Effector memory CD8-positive, alpha-beta T cell (primary cell): ENCODE data around the gene ST7.
A peak's percentile ranks its signal among the peaks of the same experiment; 100 is the strongest.

Experiments used
- ATAC-seq: fragments of 150-1000 bp; cut with Tn5 transposase; replicated peaks from 2 replicates; pipeline ENCODE4 v1.10.0; 2021; ENCODE audit warnings: mild to moderate bottlenecking, moderate library complexity
- DNase-seq, 3 experiments: peaks; one replicate each; pipeline ENCODE4 v3.0.0; 2021
- H3K27ac Mint-ChIP-seq, 2 donors: one replicate each; pipeline ENCODE4 v1.8.0; 2022; ENCODE audit warnings: mild to moderate bottlenecking in 2 of 2, mixed read lengths in 2 of 2, moderate library complexity in 2 of 2
- H3K27me3 Mint-ChIP-seq, 2 donors: one replicate each; pipeline ENCODE4 v1.8.0; 2022; ENCODE audit warnings: mixed read lengths in 2 of 2
- H3K36me3 Mint-ChIP-seq: one replicate; pipeline ENCODE4 v1.8.0; 2022; ENCODE audit warnings: mild to moderate bottlenecking, moderate library complexity, mixed read lengths; ENCODE audit not compliant: insufficient read depth
- H3K4me1 Mint-ChIP-seq, 2 donors: one replicate each; pipeline ENCODE4 v1.8.0; 2022; ENCODE audit warnings: low read depth in 2 of 2, mixed read lengths in 2 of 2
- H3K4me3 Mint-ChIP-seq, 2 donors: one replicate each; pipeline ENCODE4 v1.8.0; 2022; ENCODE audit warnings: mild to moderate bottlenecking in 2 of 2, mixed read lengths in 2 of 2, moderate library complexity in 2 of 2
- H3K9me3 Mint-ChIP-seq, 2 donors: one replicate each; pipeline ENCODE4 v1.8.0; 2022; ENCODE audit warnings: mixed read lengths in 2 of 2

The ST7 gene

GRCh38 chr7:117085769-117086463 lies 132.6 kb downstream of the ST7 start:
- Mint-ChIP-seq H3K36me3 (no peaks in the 10 kb centered on the region), H3K27me3 (no peaks in the 10 kb centered on the region), H3K27ac (peak overlapping the region in 1 of 2 donors; percentile 39), H3K9me3 (no peaks in the 10 kb centered on the region), H3K4me1 (peaks cover 12 to 23% of the 10 kb centered on the region in 2 donors), H3K4me3 (no peak overlapping the region)
- DNase-seq (no peak), ATAC-seq (no peak)

GRCh38 chr7:117086788-117087187 lies 133.5 kb downstream of the ST7 start:
- Mint-ChIP-seq H3K4me1 (peaks cover 12 to 23% of the 10 kb centered on the region in 2 donors), H3K9me3 (no peaks in the 10 kb centered on the region), H3K27ac (no peak overlapping the region), H3K4me3 (no peak overlapping the region), H3K36me3 (no peaks in the 10 kb centered on the region), H3K27me3 (no peaks in the 10 kb centered on the region)
- no peak for ATAC-seq
- no peak for DNase-seq

DNA sequence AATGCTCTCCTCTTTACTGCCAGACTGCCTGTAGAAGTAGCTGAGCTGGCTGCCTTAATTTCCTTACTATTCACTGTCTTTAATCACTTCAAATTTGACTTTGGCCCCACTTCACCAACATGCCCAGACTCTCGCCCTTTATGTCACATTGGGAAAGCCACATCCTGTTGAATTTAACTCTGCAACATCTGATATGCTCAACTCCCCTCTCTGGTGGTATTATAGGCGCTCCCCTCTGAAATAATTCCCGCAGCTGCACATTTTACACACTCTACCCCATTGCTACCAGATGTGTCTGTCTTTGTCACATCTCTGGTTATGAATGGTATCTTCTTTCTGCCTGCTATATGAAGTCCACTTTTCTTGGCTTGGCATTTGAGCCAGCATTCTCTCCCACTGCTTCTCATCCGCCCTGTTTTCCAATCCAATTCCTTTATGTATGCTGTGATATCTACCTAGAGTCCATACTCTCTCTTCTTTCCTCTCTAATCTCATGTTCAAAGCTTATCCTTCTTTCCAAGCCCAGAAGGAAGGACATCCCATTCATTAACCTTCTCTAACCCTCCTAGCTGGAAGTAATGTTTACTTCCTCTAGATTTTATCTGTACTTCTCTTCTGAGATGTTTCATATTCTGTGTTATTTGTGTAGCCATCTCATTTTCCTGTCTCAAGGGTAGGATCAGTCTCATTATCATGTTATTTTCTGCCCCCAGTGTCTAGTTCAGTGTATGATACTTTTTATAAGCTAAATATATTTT lies 134.5 kb downstream of the ST7 start:
- Mint-ChIP-seq H3K27me3 (no peaks in the 10 kb centered on the region), H3K36me3 (no peaks in the 10 kb centered on the region), H3K9me3 (no peaks in the 10 kb centered on the region), H3K27ac (no peak overlapping the region), H3K4me3 (peak overlapping the region in 1 of 2 donors; percentile 32), H3K4me1 (peaks cover 15 to 23% of the 10 kb centered on the region in 2 donors)
- DNase-seq (no peak), ATAC-seq (peak; percentile 22)

- H3K27ac Mint-ChIP-seq: no peak overlapping the region
- H3K9me3 Mint-ChIP-seq: no peaks in the 10 kb centered on the region
- no peak overlapping the region for H3K4me3 Mint-ChIP-seq
- H3K27me3 Mint-ChIP-seq: no peaks in the 10 kb centered on the region
- ATAC-seq: no peak
- no peaks in the 10 kb centered on the region for H3K36me3 Mint-ChIP-seq
- peaks cover 15 to 22% of the 10 kb centered on the region in 2 donors for H3K4me1 Mint-ChIP-seq
- no peak for DNase-seq
Measured at GRCh38 chr7:117088623-117089194, 135.4 kb downstream of the ST7 start.

GRCh38 chr7:117090791-117091190 lies 137.5 kb downstream of the ST7 start:
- no peak for ATAC-seq
- Mint-ChIP-seq H3K4me1 (peaks cover 15 to 21% of the 10 kb centered on the region in 2 donors), H3K27me3 (no peaks in the 10 kb centered on the region), H3K27ac (no peak overlapping the region), H3K4me3 (no peak overlapping the region), H3K9me3 (no peaks in the 10 kb centered on the region), H3K36me3 (no peaks in the 10 kb centered on the region)
- DNase-seq: no peak

- peaks cover 13 to 19% of the 10 kb centered on the region in 2 donors for H3K4me1 Mint-ChIP-seq
- ATAC-seq (no peak), DNase-seq (no peak)
- no peak overlapping the region for H3K4me3 Mint-ChIP-seq
- no peaks in the 10 kb centered on the region for H3K36me3 Mint-ChIP-seq
- no peaks in the 10 kb centered on the region for H3K27me3 Mint-ChIP-seq
- H3K27ac Mint-ChIP-seq: no peak overlapping the region
- no peaks in the 10 kb centered on the region for H3K9me3 Mint-ChIP-seq
Measured at GRCh38 chr7:117091721-117092120, 138.4 kb downstream of the ST7 start.

GRCh38 chr7:117092785-117093184 lies 139.5 kb downstream of the ST7 start:
- Mint-ChIP-seq H3K27ac (no peak overlapping the region), H3K4me1 (peaks cover 6 to 10% of the 10 kb centered on the region in 2 donors), H3K27me3 (no peaks in the 10 kb centered on the region), H3K9me3 (no peaks in the 10 kb centered on the region), H3K4me3 (no peak overlapping the region), H3K36me3 (no peaks in the 10 kb centered on the region)
- DNase-seq (no peak), ATAC-seq (no peak)

GRCh38 chr7:117094457-117094856 lies 141.2 kb downstream of the ST7 start:
- ATAC-seq: no peak

DNA sequence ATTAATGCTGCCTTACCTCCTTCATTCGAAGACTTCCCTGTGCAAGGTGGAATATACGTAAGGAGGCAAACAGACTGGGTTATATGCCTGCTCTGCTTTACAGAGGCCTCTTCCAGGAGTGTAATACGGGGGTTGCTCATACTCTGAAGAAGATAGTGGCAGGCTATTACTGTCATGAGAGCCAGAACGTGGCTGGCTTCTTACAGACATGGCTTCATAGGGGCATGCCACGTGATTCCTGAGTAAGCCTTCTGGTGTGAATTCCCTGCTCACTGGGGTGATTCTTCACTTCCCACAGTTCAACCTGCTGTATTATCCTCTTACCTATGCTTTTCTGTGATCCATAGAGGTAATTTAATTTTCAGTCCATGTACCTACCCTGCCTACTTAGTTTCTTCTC lies 141.8 kb downstream of the ST7 start:
- ATAC-seq (no peak), DNase-seq (no peak)
- Mint-ChIP-seq H3K27ac (no peak overlapping the region), H3K4me3 (no peak overlapping the region), H3K36me3 (peaks cover 3% of the 10 kb centered on the region), H3K9me3 (no peaks in the 10 kb centered on the region), H3K27me3 (no peaks in the 10 kb centered on the region), H3K4me1 (peaks cover 5 to 6% of the 10 kb centered on the region in 2 donors)

More at GRCh38 chr7:117094457-117094856, 141.2 kb downstream of the ST7 start:
- Mint-ChIP-seq H3K4me3 (no peak overlapping the region), H3K9me3 (no peaks in the 10 kb centered on the region), H3K4me1 (peaks cover 5 to 6% of the 10 kb centered on the region in 2 donors), H3K27ac (no peak overlapping the region), H3K36me3 (peaks cover 3% of the 10 kb centered on the region), H3K27me3 (no peaks in the 10 kb centered on the region)
- no peak for DNase-seq

GRCh38 chr7:117096330-117096729 lies 143.0 kb downstream of the ST7 start:
- ATAC-seq (no peak), DNase-seq (no peak)
- Mint-ChIP-seq H3K27ac (no peak overlapping the region), H3K4me1 (peaks cover 5 to 6% of the 10 kb centered on the region in 2 donors), H3K4me3 (no peak overlapping the region), H3K36me3 (peaks cover 3% of the 10 kb centered on the region), H3K27me3 (no peaks in the 10 kb centered on the region), H3K9me3 (no peaks in the 10 kb centered on the region)

DNA sequence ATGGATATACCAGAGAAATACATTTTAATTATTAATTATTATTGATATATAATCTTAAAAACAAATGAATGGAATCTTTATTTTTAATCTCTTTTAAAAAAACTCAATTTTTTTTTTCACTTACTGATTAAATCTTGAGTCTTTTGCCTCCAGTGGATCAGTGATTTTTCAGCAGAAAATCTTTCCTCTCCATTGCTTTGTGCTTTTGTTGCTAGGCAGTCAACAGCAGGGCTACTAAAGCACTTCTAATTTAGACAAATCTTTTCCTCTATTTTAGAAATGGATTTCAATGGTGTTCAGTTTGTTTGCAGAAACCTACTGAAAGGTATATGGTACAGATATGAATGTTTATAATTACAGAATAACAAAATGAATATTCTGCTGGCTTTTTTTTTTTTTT lies 143.6 kb downstream of the ST7 start:
- no peak overlapping the region for H3K4me3 Mint-ChIP-seq
- H3K27ac Mint-ChIP-seq: no peak overlapping the region
- H3K9me3 Mint-ChIP-seq: no peaks in the 10 kb centered on the region
- H3K4me1 Mint-ChIP-seq: peaks cover 5 to 6% of the 10 kb centered on the region in 2 donors
- peaks cover 3% of the 10 kb centered on the region for H3K36me3 Mint-ChIP-seq
- no peak for ATAC-seq
- DNase-seq: no peak
- H3K27me3 Mint-ChIP-seq: no peaks in the 10 kb centered on the region

DNA sequence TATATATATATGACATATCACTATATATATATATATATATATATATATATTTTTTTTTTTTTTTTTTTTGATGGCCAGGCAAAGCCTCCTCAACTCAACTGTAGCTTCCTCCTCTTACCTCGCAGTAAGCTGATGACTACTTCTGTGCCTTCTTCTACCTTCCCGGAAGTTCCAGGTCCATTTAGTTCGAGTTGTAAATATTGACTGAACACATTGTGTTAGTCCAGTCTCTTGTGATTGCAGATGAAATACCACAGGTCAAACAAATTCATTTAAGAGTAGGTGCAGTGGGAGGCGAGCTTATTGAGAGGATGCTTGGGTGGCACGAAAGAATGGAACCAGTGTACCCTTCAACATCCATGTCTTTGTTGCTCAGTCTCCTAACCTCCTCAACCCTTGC lies 144.6 kb downstream of the ST7 start:
- Mint-ChIP-seq H3K4me3 (no peak overlapping the region), H3K27me3 (no peaks in the 10 kb centered on the region), H3K36me3 (peaks cover 3% of the 10 kb centered on the region), H3K27ac (no peak overlapping the region), H3K9me3 (no peaks in the 10 kb centered on the region), H3K4me1 (peaks cover 2 to 6% of the 10 kb centered on the region in 2 donors)
- ATAC-seq (no peak), DNase-seq (no peak)

- H3K27ac Mint-ChIP-seq: no peak overlapping the region
- H3K36me3 Mint-ChIP-seq: peaks cover 3% of the 10 kb centered on the region
- H3K4me3 Mint-ChIP-seq: no peak overlapping the region
- no peak for DNase-seq
- H3K4me1 Mint-ChIP-seq: peaks cover 2 to 6% of the 10 kb centered on the region in 2 donors
- no peak for ATAC-seq
- no peaks in the 10 kb centered on the region for H3K27me3 Mint-ChIP-seq
- H3K9me3 Mint-ChIP-seq: no peaks in the 10 kb centered on the region
Measured at GRCh38 chr7:117098457-117098856, 145.2 kb downstream of the ST7 start.

DNA sequence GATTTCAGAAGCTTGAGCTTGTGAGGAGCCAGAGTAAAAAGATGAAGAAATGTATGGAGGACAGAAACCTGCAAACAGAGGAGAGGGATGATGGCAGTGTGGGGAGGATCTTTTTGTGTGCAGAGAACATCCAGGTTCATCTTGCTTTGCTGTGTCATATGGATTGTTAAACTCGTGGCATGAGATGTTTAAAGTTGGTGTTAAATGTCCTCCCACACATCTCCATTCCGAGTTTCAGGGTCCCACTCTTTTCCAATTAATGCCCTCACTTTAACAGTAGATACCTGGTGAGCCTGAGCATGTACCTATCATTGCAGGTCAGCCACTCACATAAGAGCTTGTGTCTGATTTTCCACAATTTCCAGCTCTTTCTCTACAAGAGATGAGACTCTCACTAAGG lies 147.7 kb downstream of the ST7 start:
- peaks cover 0 to 2% of the 10 kb centered on the region in 2 donors for H3K4me1 Mint-ChIP-seq

More for the DNA sequence above, 147.7 kb downstream of the ST7 start:
- no peaks in the 10 kb centered on the region for H3K27me3 Mint-ChIP-seq
- H3K36me3 Mint-ChIP-seq: peaks cover 3% of the 10 kb centered on the region
- DNase-seq (no peak), ATAC-seq (no peak)
- H3K9me3 Mint-ChIP-seq: no peaks in the 10 kb centered on the region
- no peak overlapping the region for H3K27ac Mint-ChIP-seq
- no peak overlapping the region for H3K4me3 Mint-ChIP-seq
